HCT116 (cell line): Measurements from ENCODE around the gene MAP3K4. TPM values are rescaled to one million over a fixed set of nuclear protein-coding genes. Genes with fewer than 3 reads are reported as not detected.

Source experiments
- ATAC-seq: fragments of 200-7000 bp; cut with Tn5 transposase; 2 replicates; pipeline ENCODE4 v1.9.1; 2020; ENCODE audit warnings: mild to moderate bottlenecking, moderate library complexity
- BruUV-seq: library from RNA; stranded (reverse); fragments of 400-500 nt; replicated peaks from 2 replicates; lab custom pipeline; 2021; lab: Mats Ljungman, UMichigan
- CTCF ChIA-PET: fragments of 300-600 bp; sonication (Branson Sonifier 250); formaldehyde crosslinking; loops from one replicate; lab custom pipeline; 2021; ENCODE audit warnings: antibody characterized with exemption; lab: Charles Lee
- POLR2A ChIA-PET: fragments of 300-600, 350-600 bp; sonication (Branson Sonifier 250); formaldehyde crosslinking; loops from one replicate; lab custom pipeline; 2021; ENCODE audit warnings: antibody characterized with exemption; lab: Charles Lee
- RAD21 ChIA-PET, 2 experiments: fragments of 300-600 bp; sonication (Branson Sonifier 250); formaldehyde crosslinking; loops; one replicate each; lab custom pipeline; 2023; ENCODE audit warnings: low total read pairs in 2 of 2; ENCODE audit not compliant: uncharacterized antibody in 2 of 2, unreplicated experiment in 2 of 2, low non-redundant PET in 1 of 2; lab: Charles Lee
- DNase-seq: peaks from one replicate; pipeline ENCODE4 v3.0.0-alpha.2; 2010; ENCODE audit warnings: low read depth, low spot score
- H2AFZ ChIP-seq: fragments of 200-600 bp; shearing (Covaris generic), sonication (generic); 2 replicates; pipeline ENCODE4 v1.6.1; 2017; ENCODE audit warnings: low read depth, mixed run types, mixed read lengths, antibody characterized with exemption, low read length; ENCODE audit not compliant: poor library complexity, severe bottlenecking
- H3K27ac ChIP-seq: 2 replicates; pipeline ENCODE4 v1.5.1; 2012; ENCODE audit warnings: low read depth, low read length
- H3K27me3 ChIP-seq: fragments of 200-600 bp; sonication (generic); 2 replicates; pipeline ENCODE4 v1.6.1; 2016; ENCODE audit warnings: mixed run types, low read length, mixed read lengths; ENCODE audit not compliant: insufficient read depth
- H3K36me3 ChIP-seq, 2 experiments: fragments of 200-500 bp in 1 of 2; fragments of 200-600 bp in 1 of 2; sonication (Bioruptor generic) in 1 of 2; sonication (generic) in 1 of 2; 2 replicates each; pipeline versions ENCODE4 v1.5.1 to v1.6.1; 2014 to 2016; ENCODE audit warnings: low read length in 2 of 2, inconsistent platforms in 1 of 2, mixed read lengths in 1 of 2, mixed run types in 1 of 2; ENCODE audit not compliant: insufficient read depth in 2 of 2, control insufficient read depth in 1 of 2
- H3K4me1 ChIP-seq, 2 experiments: fragments of 200-600 bp in 1 of 2; sonication (generic) in 1 of 2; 2 replicates each; pipeline versions ENCODE4 v1.5.1 to v1.6.1; 2012 to 2017; ENCODE audit warnings: low read length in 2 of 2, inconsistent platforms in 1 of 2, mild to moderate bottlenecking in 1 of 2, mixed read lengths in 1 of 2, mixed run types in 1 of 2, moderate library complexity in 1 of 2; ENCODE audit not compliant: insufficient read depth in 2 of 2, control insufficient read depth in 1 of 2
- H3K4me2 ChIP-seq: fragments of 200-600 bp; sonication (generic); 2 replicates; pipeline ENCODE4 v1.6.1; 2017; ENCODE audit warnings: mixed run types, low read length, mixed read lengths
- H3K4me3 ChIP-seq, 2 experiments: fragments of 200-600 bp in 1 of 2; sonication (generic) in 1 of 2; replicated peaks in 1 of 2; 2 replicates each; pipeline ENCODE4 v1.5.1; 2011 to 2016; ENCODE audit warnings: low read length in 2 of 2, control low read depth in 1 of 2, low read depth in 1 of 2, mild to moderate bottlenecking in 1 of 2, mixed read lengths in 1 of 2, mixed run types in 1 of 2
- H3K79me2 ChIP-seq: fragments of 200-600 bp; sonication (generic); 2 replicates; pipeline ENCODE4 v1.6.1; 2017; ENCODE audit warnings: mild to moderate bottlenecking, mixed run types, low read length, moderate library complexity, mixed read lengths; ENCODE audit not compliant: insufficient read depth
- H3K9ac ChIP-seq: fragments of 200-600 bp; sonication (generic); 2 replicates; pipeline ENCODE4 v1.6.1; 2016; ENCODE audit warnings: low read length, mixed read lengths
- H3K9me2 ChIP-seq: fragments of 200-600 bp; sonication (generic), shearing (Covaris generic); 2 replicates; pipeline ENCODE4 v1.6.1; 2017; ENCODE audit warnings: mixed run types, mild to moderate bottlenecking, moderate library complexity; ENCODE audit not compliant: insufficient read depth
- H3K9me3 ChIP-seq, 2 experiments: fragments of 200-500 bp in 1 of 2; fragments of 200-600 bp in 1 of 2; sonication (Bioruptor generic) in 1 of 2; sonication (generic) in 1 of 2; 2 replicates each; pipeline ENCODE4 v1.6.1; 2014 to 2017; ENCODE audit warnings: low read length in 2 of 2, mixed read lengths in 2 of 2, inconsistent platforms in 1 of 2, low read depth in 1 of 2, mild to moderate bottlenecking in 1 of 2, mixed run types in 1 of 2, moderate library complexity in 1 of 2; ENCODE audit not compliant: control insufficient read depth in 1 of 2, insufficient read depth in 1 of 2
- H4K20me1 ChIP-seq: fragments of 200-600 bp; sonication (generic), shearing (Covaris generic); 2 replicates; pipeline ENCODE4 v1.6.1; 2017; ENCODE audit warnings: mixed run types, mild to moderate bottlenecking, moderate library complexity; ENCODE audit not compliant: insufficient read depth
- CBX3 ChIP-seq: IDR thresholded peaks from 2 replicates; pipeline ENCODE4 v1.6.1; 2012; ENCODE audit warnings: low read depth
- EGR1 ChIP-seq: IDR thresholded peaks from 2 replicates; pipeline ENCODE4 v1.6.1; 2012; ENCODE audit warnings: low read depth
- EZH2phosphoT487 ChIP-seq: fragments of 200-600 bp; IDR thresholded peaks from 2 replicates; pipeline ENCODE4 v1.6.1; 2018; ENCODE audit warnings: antibody characterized with exemption, borderline replicate concordance
- JUND ChIP-seq: IDR thresholded peaks from 2 replicates; pipeline ENCODE4 v1.6.1; 2012
- POLR2AphosphoS5 ChIP-seq: IDR thresholded peaks from 2 replicates; pipeline ENCODE4 v1.6.1; 2011; ENCODE audit warnings: mild to moderate bottlenecking, low read depth, low read length, moderate library complexity
- SRF ChIP-seq: IDR thresholded peaks from 2 replicates; pipeline ENCODE4 v1.6.1; 2012; ENCODE audit warnings: low read depth
- TCF7L2 ChIP-seq: IDR thresholded peaks from 2 replicates; pipeline ENCODE4 v1.7.0; 2011; ENCODE audit warnings: borderline replicate concordance, inconsistent platforms; ENCODE audit not compliant: insufficient read depth, insufficient read length; ENCODE audit errors: extremely low read depth
- YY1 ChIP-seq: IDR thresholded peaks from 2 replicates; pipeline ENCODE4 v1.6.1; 2011; ENCODE audit warnings: low read length, low read depth, moderate library complexity, mild to moderate bottlenecking; ENCODE audit not compliant: insufficient replicate concordance; ENCODE audit errors: extremely low read depth
- ZFX ChIP-seq: fragments of 450-650 bp; IDR thresholded peaks from 2 replicates; pipeline ENCODE4 v1.6.1; 2017
- ZNF274 ChIP-seq: fragments of 200-500 bp; sonication (Bioruptor generic); IDR thresholded peaks from 2 replicates; pipeline ENCODE4 v1.6.1; 2014; ENCODE audit warnings: mild to moderate bottlenecking, low read depth, low read length, inconsistent platforms
- intact Hi-C: fragments of 100-400 bp; cut with micrococcal nuclease; formaldehyde crosslinking; loops from 2 replicates; pipeline ENCODE4 v1.10.0; 2022
- total RNA-seq: library from RNA; stranded (reverse); gene quantifications from one replicate; pipeline ENCODE4 v1.2.1, GENCODE V29; 2021; ENCODE audit not compliant: unreplicated experiment
- TF ChIP-seq, protein P1 (sequence below): IDR thresholded peaks from 2 replicates; pipeline ENCODE4 v1.6.1; 2012; ENCODE audit warnings: low read depth
- TF ChIP-seq, protein P2 (sequence below): IDR thresholded peaks from 2 replicates; pipeline ENCODE4 v1.6.1; 2012
- TF ChIP-seq, protein P3 (sequence below): IDR thresholded peaks from 2 replicates; pipeline ENCODE4 v1.6.1; 2011; ENCODE audit warnings: mild to moderate bottlenecking, low read length, moderate library complexity; ENCODE audit not compliant: insufficient replicate concordance; ENCODE audit errors: extremely low read depth

MAP3K4 gene
- total RNA-seq, 1 experiment from 2014 or later: 46.5 TPM

DNA sequence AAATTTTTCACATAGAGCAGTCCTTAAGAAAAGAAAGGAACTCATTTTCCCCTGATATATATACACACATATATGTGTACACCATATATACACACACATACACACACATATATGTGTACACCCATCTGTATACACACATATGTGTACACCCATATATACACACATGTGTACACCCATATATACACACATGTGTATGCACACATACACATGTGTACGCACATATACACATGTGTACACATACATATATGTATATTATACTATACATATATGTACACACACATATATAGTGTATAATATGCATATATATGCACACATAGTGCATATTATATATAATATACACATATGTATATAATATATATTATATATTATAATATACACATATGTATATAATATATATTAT is 9.1 kb downstream of the MAP3K4 start:
- no peak overlapping the region for H3K9ac ChIP-seq
- ChIA-PET RAD21 (no interaction called here), POLR2A (no interaction called here), CTCF (no interaction called here)
- H3K36me3 ChIP-seq: no peaks in the 10 kb centered on the region
- H3K4me3 ChIP-seq: no peak overlapping the region
- peaks cover 96% of the 10 kb centered on the region for H3K79me2 ChIP-seq
- TF ChIP-seq ZNF274 (no peak), ZFX (no peak), YY1 (no peak), SRF (no peak), POLR2AphosphoS5 (no peak), EGR1 (no peak), CBX3 (no peak), EZH2phosphoT487 (no peak), JUND (no peak), TCF7L2 (no peak)
- TF ChIP-seq, protein P1, sequence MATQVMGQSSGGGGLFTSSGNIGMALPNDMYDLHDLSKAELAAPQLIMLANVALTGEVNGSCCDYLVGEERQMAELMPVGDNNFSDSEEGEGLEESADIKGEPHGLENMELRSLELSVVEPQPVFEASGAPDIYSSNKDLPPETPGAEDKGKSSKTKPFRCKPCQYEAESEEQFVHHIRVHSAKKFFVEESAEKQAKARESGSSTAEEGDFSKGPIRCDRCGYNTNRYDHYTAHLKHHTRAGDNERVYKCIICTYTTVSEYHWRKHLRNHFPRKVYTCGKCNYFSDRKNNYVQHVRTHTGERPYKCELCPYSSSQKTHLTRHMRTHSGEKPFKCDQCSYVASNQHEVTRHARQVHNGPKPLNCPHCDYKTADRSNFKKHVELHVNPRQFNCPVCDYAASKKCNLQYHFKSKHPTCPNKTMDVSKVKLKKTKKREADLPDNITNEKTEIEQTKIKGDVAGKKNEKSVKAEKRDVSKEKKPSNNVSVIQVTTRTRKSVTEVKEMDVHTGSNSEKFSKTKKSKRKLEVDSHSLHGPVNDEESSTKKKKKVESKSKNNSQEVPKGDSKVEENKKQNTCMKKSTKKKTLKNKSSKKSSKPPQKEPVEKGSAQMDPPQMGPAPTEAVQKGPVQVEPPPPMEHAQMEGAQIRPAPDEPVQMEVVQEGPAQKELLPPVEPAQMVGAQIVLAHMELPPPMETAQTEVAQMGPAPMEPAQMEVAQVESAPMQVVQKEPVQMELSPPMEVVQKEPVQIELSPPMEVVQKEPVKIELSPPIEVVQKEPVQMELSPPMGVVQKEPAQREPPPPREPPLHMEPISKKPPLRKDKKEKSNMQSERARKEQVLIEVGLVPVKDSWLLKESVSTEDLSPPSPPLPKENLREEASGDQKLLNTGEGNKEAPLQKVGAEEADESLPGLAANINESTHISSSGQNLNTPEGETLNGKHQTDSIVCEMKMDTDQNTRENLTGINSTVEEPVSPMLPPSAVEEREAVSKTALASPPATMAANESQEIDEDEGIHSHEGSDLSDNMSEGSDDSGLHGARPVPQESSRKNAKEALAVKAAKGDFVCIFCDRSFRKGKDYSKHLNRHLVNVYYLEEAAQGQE: no peak
- TF ChIP-seq, protein P2, sequence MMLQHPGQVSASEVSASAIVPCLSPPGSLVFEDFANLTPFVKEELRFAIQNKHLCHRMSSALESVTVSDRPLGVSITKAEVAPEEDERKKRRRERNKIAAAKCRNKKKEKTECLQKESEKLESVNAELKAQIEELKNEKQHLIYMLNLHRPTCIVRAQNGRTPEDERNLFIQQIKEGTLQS: no peak
- TF ChIP-seq, protein P3, sequence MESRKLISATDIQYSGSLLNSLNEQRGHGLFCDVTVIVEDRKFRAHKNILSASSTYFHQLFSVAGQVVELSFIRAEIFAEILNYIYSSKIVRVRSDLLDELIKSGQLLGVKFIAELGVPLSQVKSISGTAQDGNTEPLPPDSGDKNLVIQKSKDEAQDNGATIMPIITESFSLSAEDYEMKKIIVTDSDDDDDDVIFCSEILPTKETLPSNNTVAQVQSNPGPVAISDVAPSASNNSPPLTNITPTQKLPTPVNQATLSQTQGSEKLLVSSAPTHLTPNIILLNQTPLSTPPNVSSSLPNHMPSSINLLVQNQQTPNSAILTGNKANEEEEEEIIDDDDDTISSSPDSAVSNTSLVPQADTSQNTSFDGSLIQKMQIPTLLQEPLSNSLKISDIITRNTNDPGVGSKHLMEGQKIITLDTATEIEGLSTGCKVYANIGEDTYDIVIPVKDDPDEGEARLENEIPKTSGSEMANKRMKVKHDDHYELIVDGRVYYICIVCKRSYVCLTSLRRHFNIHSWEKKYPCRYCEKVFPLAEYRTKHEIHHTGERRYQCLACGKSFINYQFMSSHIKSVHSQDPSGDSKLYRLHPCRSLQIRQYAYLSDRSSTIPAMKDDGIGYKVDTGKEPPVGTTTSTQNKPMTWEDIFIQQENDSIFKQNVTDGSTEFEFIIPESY: no peak
- H3K9me2 ChIP-seq: no peaks in the 10 kb centered on the region
- BruUV-seq: no TSS peak
- H3K27ac ChIP-seq: no peak overlapping the region
- H3K4me2 ChIP-seq: no peak overlapping the region
- DNase-seq (no peak), ATAC-seq (no peak)
- H2AFZ ChIP-seq: no peak overlapping the region
- peaks cover 2 to 14% of the 10 kb centered on the region in 2 experiments; a peak in 3 of 4 replicates for H3K4me1 ChIP-seq
- peaks cover 7% of the 10 kb centered on the region; the same call in 1 of the 2 replicates for H4K20me1 ChIP-seq
- intact Hi-C loops: no loop called here
- H3K27me3 ChIP-seq: no peaks in the 10 kb centered on the region
- H3K9me3 ChIP-seq: no peaks in the 10 kb centered on the region
